Measurements from ENCODE around the gene STRADB.

STRADB gene

DNA sequence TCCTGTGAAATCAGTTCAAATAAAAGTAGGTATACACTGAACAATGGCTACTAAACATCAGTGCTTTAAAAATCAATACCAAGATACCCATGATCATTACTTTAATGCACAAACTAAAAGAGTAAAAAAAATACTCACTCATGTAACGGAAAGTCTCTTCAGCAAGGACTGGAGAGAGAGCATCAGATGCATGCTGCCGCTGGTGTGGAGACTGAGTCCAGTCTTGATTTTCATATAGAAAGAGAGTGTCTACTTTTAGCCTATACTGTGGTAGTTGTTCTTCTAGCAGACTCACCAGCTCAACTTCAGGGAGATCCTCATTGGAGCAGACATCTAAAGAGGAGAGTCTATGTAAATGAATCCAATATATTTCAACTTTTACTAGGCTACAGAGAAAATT is 44.3 kb upstream of the STRADB start:
- TF ChIP-seq, protein P1, sequence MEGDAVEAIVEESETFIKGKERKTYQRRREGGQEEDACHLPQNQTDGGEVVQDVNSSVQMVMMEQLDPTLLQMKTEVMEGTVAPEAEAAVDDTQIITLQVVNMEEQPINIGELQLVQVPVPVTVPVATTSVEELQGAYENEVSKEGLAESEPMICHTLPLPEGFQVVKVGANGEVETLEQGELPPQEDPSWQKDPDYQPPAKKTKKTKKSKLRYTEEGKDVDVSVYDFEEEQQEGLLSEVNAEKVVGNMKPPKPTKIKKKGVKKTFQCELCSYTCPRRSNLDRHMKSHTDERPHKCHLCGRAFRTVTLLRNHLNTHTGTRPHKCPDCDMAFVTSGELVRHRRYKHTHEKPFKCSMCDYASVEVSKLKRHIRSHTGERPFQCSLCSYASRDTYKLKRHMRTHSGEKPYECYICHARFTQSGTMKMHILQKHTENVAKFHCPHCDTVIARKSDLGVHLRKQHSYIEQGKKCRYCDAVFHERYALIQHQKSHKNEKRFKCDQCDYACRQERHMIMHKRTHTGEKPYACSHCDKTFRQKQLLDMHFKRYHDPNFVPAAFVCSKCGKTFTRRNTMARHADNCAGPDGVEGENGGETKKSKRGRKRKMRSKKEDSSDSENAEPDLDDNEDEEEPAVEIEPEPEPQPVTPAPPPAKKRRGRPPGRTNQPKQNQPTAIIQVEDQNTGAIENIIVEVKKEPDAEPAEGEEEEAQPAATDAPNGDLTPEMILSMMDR (IDR thresholded peaks at IDR 0.05; ENCODE audit: low read depth, low read length), result no peak
- DNase-seq (ENCODE audit: low read depth in 2 of 2), result no peak
- H3K4me3 ChIP-seq (replicated peaks in 1 of 2; ENCODE audit: low read depth in 2 of 2, low read length in 2 of 2), result no peak overlapping the region

GRCh38 chr2:201408931-201409330 is 42.6 kb upstream of the STRADB start:
- DNase-seq (ENCODE audit: low read depth in 2 of 2), result no peak
- H3K4me3 ChIP-seq (replicated peaks in 1 of 2; ENCODE audit: low read depth in 2 of 2, low read length in 2 of 2), result no peak overlapping the region
- TF ChIP-seq, protein P1 (IDR thresholded peaks at IDR 0.05; ENCODE audit: low read depth, low read length), result no peak

GRCh38 chr2:201411421-201411820 is 40.1 kb upstream of the STRADB start:
- peak; percentile 79 to 84 for DNase-seq (ENCODE audit: low read depth in 2 of 2)
- TF ChIP-seq, protein P1 (IDR thresholded peaks at IDR 0.05; ENCODE audit: low read depth, low read length), result no peak
- no peak overlapping the region for H3K4me3 ChIP-seq (replicated peaks in 1 of 2; ENCODE audit: low read depth in 2 of 2, low read length in 2 of 2)

DNA sequence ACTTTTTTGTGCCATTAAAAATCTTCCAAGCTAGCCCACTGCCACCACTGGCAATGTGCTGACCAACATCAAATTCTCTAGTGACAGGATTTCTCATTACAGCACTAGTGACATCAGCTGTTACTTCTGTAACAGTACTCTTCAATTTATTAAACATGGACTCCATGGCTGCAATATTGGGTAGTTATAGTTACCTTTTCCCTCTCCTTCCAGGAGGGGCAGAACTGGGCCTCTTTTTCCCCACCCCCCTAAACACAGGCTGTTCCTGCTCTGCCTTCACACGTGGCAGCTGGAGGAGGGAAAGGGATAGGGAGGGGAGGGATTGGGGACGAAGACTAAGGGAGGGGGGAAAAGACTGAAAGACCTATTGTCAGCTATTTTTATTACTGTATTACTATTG is 38.4 kb upstream of the STRADB start:
- no peak for DNase-seq (ENCODE audit: low read depth in 2 of 2)
- no peak overlapping the region for H3K4me3 ChIP-seq (replicated peaks in 1 of 2; ENCODE audit: low read depth in 2 of 2, low read length in 2 of 2)
- TF ChIP-seq, protein P1 (IDR thresholded peaks at IDR 0.05; ENCODE audit: low read depth, low read length), result no peak

GRCh38 chr2:201413552-201413951 is 38.0 kb upstream of the STRADB start:
- H3K4me3 ChIP-seq (replicated peaks in 1 of 2; ENCODE audit: low read depth in 2 of 2, low read length in 2 of 2), result no peak overlapping the region
- TF ChIP-seq, protein P1 (IDR thresholded peaks at IDR 0.05; ENCODE audit: low read depth, low read length), result no peak
- DNase-seq (ENCODE audit: low read depth in 2 of 2), result no peak

DNA sequence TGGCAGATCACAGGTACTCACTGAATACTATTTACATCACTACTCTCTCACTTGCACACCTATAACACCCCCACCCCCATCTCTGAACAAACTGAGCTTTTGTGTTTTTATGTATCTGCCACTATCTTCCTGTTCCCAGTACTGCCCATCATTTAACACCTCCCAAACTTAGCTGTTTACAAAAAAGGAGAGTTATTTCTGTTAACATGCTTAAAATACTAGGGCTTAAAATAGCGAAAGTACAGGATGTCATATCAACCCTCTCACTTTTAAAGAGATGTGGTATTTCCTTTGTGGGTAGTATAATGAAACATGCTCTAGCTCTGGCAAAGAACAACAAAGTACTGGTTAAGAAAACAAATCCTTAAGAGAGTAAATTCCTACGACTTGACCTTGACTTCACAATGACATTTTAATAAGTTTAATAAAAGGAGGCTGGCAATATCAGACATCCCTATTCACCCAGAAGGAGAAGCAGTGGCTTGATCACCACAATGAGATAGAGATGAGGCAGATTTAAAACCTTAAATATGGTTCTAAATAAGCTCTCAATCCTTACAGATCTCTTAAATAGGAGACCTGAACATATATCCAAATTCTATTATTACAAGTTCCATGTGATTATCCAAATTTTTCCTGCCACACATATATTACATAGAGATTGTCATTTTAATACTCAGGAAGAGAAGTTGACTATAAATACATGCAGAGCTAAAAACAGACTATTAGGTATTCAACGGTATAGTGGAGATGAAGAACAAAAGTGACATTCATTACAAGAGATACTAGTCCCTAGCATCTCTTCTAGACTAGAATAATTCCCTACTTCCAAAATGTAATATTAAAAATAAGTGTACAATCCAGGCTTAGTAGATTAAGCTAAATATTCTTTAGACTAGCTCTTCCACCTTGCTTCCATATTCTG is 37.2 kb upstream of the STRADB start:
- no peak overlapping the region for H3K4me3 ChIP-seq (replicated peaks in 1 of 2; ENCODE audit: low read depth in 2 of 2, low read length in 2 of 2)
- TF ChIP-seq, protein P1 (IDR thresholded peaks at IDR 0.05; ENCODE audit: low read depth, low read length), result no peak
- peak; percentile 66 to 79 for DNase-seq (ENCODE audit: low read depth in 2 of 2)

Data from cardiac fibroblast (primary cell).